Astrocyte (in vitro differentiated cells and primary cell): ENCODE results near the gene FGGY. TPM values are rescaled to one million over a fixed set of nuclear protein-coding genes. Genes with fewer than 3 reads are reported as not detected.

Experiments used
- DNase-seq: peaks from one replicate; pipeline ENCODE4 v3.0.0-alpha.2; 2010; ENCODE audit warnings: low read depth
- FAIRE-seq: peaks from 2 replicates; lab custom pipeline; 2011; peaks lifted over from hg19 to GRCh38; lab: Jason Lieb, UNC
- H2AFZ ChIP-seq: 2 replicates; pipeline ENCODE4 v1.6.0; 2012; ENCODE audit warnings: low read depth, low read length, inconsistent platforms
- H3K27ac ChIP-seq: 2 replicates; pipeline ENCODE4 v1.5.1; 2011; ENCODE audit warnings: low read depth, low read length, inconsistent platforms
- H3K27me3 ChIP-seq: 2 replicates; pipeline ENCODE4 v1.6.0; 2011; ENCODE audit warnings: low read length, inconsistent platforms; ENCODE audit not compliant: insufficient read depth
- H3K36me3 ChIP-seq: 2 replicates; pipeline ENCODE4 v1.5.1; 2011; ENCODE audit warnings: low read length, inconsistent platforms; ENCODE audit not compliant: insufficient read depth
- H3K4me1 ChIP-seq: 2 replicates; pipeline ENCODE4 v1.5.1; 2011; ENCODE audit warnings: low read length, inconsistent platforms; ENCODE audit not compliant: insufficient read depth
- H3K4me2 ChIP-seq: 2 replicates; pipeline ENCODE4 v1.6.0; 2012; ENCODE audit warnings: low read length, inconsistent platforms
- H3K4me3 ChIP-seq: 2 replicates; pipeline ENCODE4 v1.5.1; 2011; ENCODE audit warnings: low read depth, mild to moderate bottlenecking, low read length, inconsistent platforms; ENCODE audit not compliant: insufficient read depth
- H3K79me2 ChIP-seq: 2 replicates; pipeline ENCODE4 v1.6.0; 2012; ENCODE audit warnings: mild to moderate bottlenecking, low read length, inconsistent platforms; ENCODE audit not compliant: insufficient read depth
- H3K9ac ChIP-seq: 2 replicates; pipeline ENCODE4 v1.6.0; 2012; ENCODE audit warnings: mild to moderate bottlenecking, low read length, inconsistent platforms
- H3K9me3 ChIP-seq: 2 replicates; pipeline ENCODE4 v1.5.1; 2012; ENCODE audit warnings: low read depth, mild to moderate bottlenecking, low read length, inconsistent platforms; ENCODE audit not compliant: insufficient read depth
- H4K20me1 ChIP-seq: 2 replicates; pipeline ENCODE4 v1.6.0; 2012; ENCODE audit warnings: low read length, inconsistent platforms; ENCODE audit not compliant: insufficient read depth
- H3K27ac Mint-ChIP-seq: one replicate; pipeline ENCODE4 v1.8.0; 2021; ENCODE audit warnings: mild to moderate bottlenecking, mixed read lengths; ENCODE audit not compliant: unreplicated experiment
- H3K27me3 Mint-ChIP-seq: one replicate; pipeline ENCODE4 v1.8.0; 2021; ENCODE audit warnings: low read depth, mixed read lengths; ENCODE audit not compliant: unreplicated experiment
- H3K36me3 Mint-ChIP-seq: one replicate; pipeline ENCODE4 v1.8.0; 2021; ENCODE audit warnings: low read depth, mixed read lengths; ENCODE audit not compliant: unreplicated experiment
- H3K4me1 Mint-ChIP-seq: one replicate; pipeline ENCODE4 v1.8.0; 2021; ENCODE audit warnings: low read depth, mixed read lengths; ENCODE audit not compliant: unreplicated experiment
- H3K4me3 Mint-ChIP-seq: one replicate; pipeline ENCODE4 v1.8.0; 2021; ENCODE audit warnings: mild to moderate bottlenecking, moderate library complexity, mixed read lengths; ENCODE audit not compliant: unreplicated experiment
- H3K9me3 Mint-ChIP-seq: one replicate; pipeline ENCODE4 v1.8.0; 2021; ENCODE audit warnings: mild to moderate bottlenecking, mixed read lengths; ENCODE audit not compliant: unreplicated experiment
- CTCF ChIP-seq: IDR thresholded peaks from 2 replicates; pipeline ENCODE4 v1.5.1; 2011; ENCODE audit warnings: low read depth, mild to moderate bottlenecking, inconsistent platforms, low read length, moderate library complexity; ENCODE audit not compliant: insufficient read depth
- EZH2 ChIP-seq: IDR thresholded peaks from 2 replicates; pipeline ENCODE4 v1.6.1; 2012; ENCODE audit warnings: mild to moderate bottlenecking, low read length, inconsistent platforms; ENCODE audit not compliant: insufficient read depth
- total RNA-seq: library from RNA; stranded (reverse); gene quantifications from 2 replicates; pipeline ENCODE4 v1.2.1, GENCODE V29; 2021

Gene FGGY
- total RNA-seq, 1 donor from 2014 or later, result 6.8 TPM

GRCh38 chr1:59720326-59721115, 423.6 kb downstream of the FGGY start:
- Histone ChIP-seq H2AFZ (no peak overlapping the region), H3K4me3 (no peak overlapping the region), H3K79me2 (no peaks in the 10 kb centered on the region), H3K36me3 (no peaks in the 10 kb centered on the region), H3K9me3 (no peaks in the 10 kb centered on the region), H3K9ac (no peak overlapping the region), H3K27me3 (no peaks in the 10 kb centered on the region), H3K27ac (no peak overlapping the region), H4K20me1 (no peaks in the 10 kb centered on the region), H3K4me1 (no peaks in the 10 kb centered on the region), H3K4me2 (no peak overlapping the region)
- H3K27ac Mint-ChIP-seq, result no peak overlapping the region
- H3K36me3 Mint-ChIP-seq, result no peaks in the 10 kb centered on the region
- no peak overlapping the region for H3K4me3 Mint-ChIP-seq
- peaks cover 5% of the 10 kb centered on the region for H3K4me1 Mint-ChIP-seq
- no peak for TF ChIP-seq CTCF
- no peaks in the 10 kb centered on the region for H3K9me3 Mint-ChIP-seq
- no peak for DNase-seq
- no peaks in the 10 kb centered on the region for H3K27me3 Mint-ChIP-seq
- no peak for FAIRE-seq

- Histone ChIP-seq H3K4me1 (peaks cover 30% of the 10 kb centered on the region), H3K27ac (peak overlapping the region; percentile 95), H3K79me2 (no peaks in the 10 kb centered on the region), H3K36me3 (no peaks in the 10 kb centered on the region), H3K9me3 (no peaks in the 10 kb centered on the region), H3K4me3 (peak overlapping the region; percentile 32), H3K4me2 (peak overlapping the region; percentile 72), H3K27me3 (no peaks in the 10 kb centered on the region), H3K9ac (peak overlapping the region; percentile 71), H2AFZ (peak overlapping the region; percentile 28), H4K20me1 (no peaks in the 10 kb centered on the region)
- Mint-ChIP-seq H3K4me1 (peaks cover 53% of the 10 kb centered on the region), H3K9me3 (peaks cover 2% of the 10 kb centered on the region), H3K27ac (peak overlapping the region; percentile 98), H3K4me3 (peak overlapping the region; percentile 71), H3K27me3 (no peaks in the 10 kb centered on the region), H3K36me3 (peaks cover 2% of the 10 kb centered on the region)
- DNase-seq (peak; percentile 96), FAIRE-seq (peak; percentile 49)
- TF ChIP-seq EZH2, result no peak
- TF ChIP-seq CTCF, result no peak
These were observed 433.4 kb downstream of the FGGY start for GRCh38 chr1:59730302-59730701.
